ENCODE results near the gene LARGE2. TPM values are rescaled to one million over a fixed set of nuclear protein-coding genes. Genes with fewer than 3 reads are reported as not detected.
A peak's percentile ranks its signal among the peaks of the same experiment; 100 is the strongest.

LARGE2 gene
- total RNA-seq, 8 experiments from 2014 or later = 0.16 to 1.5 (median 0.46) TPM; not detected in 1

DNA sequence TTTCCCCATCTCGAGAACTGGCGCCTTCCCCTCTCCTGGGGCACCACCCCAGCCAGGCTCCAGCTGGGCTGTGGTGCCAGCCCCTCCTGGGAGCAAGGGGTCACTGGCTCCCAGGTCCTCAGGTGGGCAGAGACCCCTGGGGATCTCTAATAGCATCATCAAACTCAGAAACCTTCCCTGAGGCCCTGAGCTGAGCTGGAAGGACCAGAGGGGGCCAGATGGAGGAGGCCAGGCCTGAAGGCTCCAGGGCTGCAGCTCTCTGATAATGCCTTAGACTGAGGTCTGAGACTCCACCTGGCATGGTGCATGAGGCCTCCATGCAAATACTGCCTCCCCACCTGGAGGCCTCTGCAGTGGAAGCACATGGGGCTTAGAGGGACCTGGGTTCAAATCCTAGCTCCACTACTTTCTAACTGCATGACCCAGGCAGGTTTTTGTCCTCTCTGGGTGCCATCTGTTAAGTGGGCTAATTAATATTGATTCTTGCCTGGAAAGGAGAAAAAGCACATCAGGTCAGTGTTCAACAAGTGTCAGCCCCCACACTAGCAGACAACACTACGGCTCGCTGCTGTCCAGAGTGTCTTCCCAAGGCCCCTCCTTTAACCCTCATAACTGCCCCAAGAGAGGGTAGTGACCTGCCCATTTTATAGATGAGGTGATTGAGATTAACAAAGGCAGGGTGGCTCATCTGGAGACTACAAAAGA lies 35.5 kb upstream of the LARGE2 start:
- Histone ChIP-seq H3K27ac (no peak overlapping the region), H3K4me1 (replicated peaks in 1 of 2) (peaks cover 0 to 8% of the 10 kb centered on the region in 2 donors), H3K4me3 (peak overlapping the region; percentile 51 to 83 (median 62))
- 30 to 100% (median 86%) methylated on average over 1 to 4 of the region's 4 CpGs; no CpG with 5 or more reads in 4 of the 10 experiments for WGBS, 10 experiments
- in situ Hi-C loops (cut with MboI; ENCODE audit: low pct_unique_long_range_greater_than_20kb in 2 of 9, low sequenced_read_pairs in 9 of 9, unreplicated experiment in 9 of 9) = loop anchor here in 1 of 9 experiments (25.0 kb wide), 1 partner anchor 425 kb away; no protein-coding TSS in a partner anchor
- peak in 1 of 8 experiments; percentile 1 for ATAC-seq (replicated peaks in 6 of 8)

DNA sequence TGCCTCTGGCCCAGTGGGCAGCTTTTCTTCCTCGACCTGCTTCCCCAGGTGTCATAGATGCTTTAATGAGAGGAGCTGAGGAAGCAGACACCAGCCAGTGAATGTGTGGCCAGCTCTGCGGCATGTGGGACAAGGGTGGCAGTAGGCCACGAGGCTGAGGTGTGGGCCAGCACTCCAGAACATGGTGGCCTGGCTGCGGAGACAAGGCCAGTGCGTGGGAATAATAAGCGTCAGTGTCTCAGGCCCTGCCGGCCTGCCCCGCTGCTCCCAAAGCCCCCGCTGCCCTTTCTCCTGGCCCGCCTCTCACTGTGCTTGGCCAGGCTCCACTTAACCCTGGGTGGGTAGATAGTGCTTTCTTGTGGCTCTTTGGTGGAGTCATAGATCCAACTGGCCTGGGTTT lies 34.9 kb upstream of the LARGE2 start:
- ATAC-seq (replicated peaks in 6 of 8) = no peak
- 60 to 85% (median 80%) methylated on average over 1 to 5 of the region's 10 CpGs; no CpG with 5 or more reads in 4 of the 10 experiments for WGBS, 10 experiments

DNA sequence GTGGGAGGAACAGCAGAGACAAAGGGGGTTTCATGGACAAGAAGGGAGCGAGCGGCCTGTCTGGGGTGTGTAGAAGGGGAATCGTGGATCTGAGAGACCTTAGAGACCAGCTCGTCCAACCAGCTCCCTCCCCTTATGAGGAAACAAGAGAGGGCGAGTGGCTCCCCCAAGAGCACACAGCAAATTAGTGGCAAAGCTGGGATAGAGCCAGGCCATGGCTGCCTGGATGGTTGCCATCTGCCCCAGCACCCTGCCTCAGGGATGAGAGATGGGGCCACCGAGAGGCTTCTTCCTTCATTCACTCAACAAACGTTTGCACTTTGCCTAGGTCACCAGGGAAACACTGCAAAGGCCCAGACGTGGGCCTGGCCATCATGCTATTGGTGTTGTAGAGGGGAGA lies 32.9 kb upstream of the LARGE2 start:
- Histone ChIP-seq H3K4me3 (no peak overlapping the region), H3K27ac (no peak overlapping the region), H3K4me1 (replicated peaks in 1 of 2) (peaks cover 8 to 9% of the 10 kb centered on the region in 2 donors)
- in situ Hi-C loops (cut with MboI; ENCODE audit: low pct_unique_long_range_greater_than_20kb in 2 of 9, low sequenced_read_pairs in 9 of 9, unreplicated experiment in 9 of 9) = loop anchor here in 1 of 9 experiments (25.0 kb wide), 1 partner anchor 423 kb away; no protein-coding TSS in a partner anchor
- no peak for ATAC-seq (replicated peaks in 6 of 8)
- WGBS, 10 experiments = 28 to 93% (median 75%) methylated on average over 2 to 8 of the region's 8 CpGs; no CpG with 5 or more reads in 3 of the 10 experiments

More for the DNA sequence above, 34.9 kb upstream of the LARGE2 start:
- no peak overlapping the region for H3K27ac ChIP-seq
- peaks cover 0 to 8% of the 10 kb centered on the region in 2 donors for H3K4me1 ChIP-seq (replicated peaks in 1 of 2)
- in situ Hi-C loops (cut with MboI; ENCODE audit: low pct_unique_long_range_greater_than_20kb in 2 of 9, low sequenced_read_pairs in 9 of 9, unreplicated experiment in 9 of 9) = loop anchor here in 1 of 9 experiments (25.0 kb wide), 1 partner anchor 425 kb away; no protein-coding TSS in a partner anchor
- H3K4me3 ChIP-seq = no peak overlapping the region

DNA sequence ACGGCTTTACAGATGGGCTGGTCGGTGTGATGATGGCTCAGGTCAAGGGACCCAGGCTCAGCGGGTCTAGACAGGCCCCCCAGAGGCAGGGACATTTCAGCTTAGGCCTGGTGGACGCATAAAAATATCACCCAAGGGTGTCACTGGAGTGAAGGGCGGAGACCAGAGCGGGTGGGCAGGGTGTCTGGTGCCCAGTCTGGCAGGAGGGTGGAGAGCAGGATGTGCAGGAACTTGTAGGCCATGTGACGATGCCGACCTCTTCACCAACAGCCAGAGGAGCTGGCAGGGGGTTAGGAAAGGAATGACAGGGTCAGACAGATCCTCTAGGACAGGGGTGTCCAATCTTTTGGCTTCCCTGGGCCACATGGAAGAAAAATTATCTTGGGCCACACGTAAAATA lies 32.5 kb upstream of the LARGE2 start:
- in situ Hi-C loops (cut with MboI; ENCODE audit: low pct_unique_long_range_greater_than_20kb in 2 of 9, low sequenced_read_pairs in 9 of 9, unreplicated experiment in 9 of 9) = loop anchor here in 1 of 9 experiments (25.0 kb wide), 1 partner anchor 422 kb away; no protein-coding TSS in a partner anchor
- Histone ChIP-seq H3K4me1 (replicated peaks in 1 of 2) (peaks cover 8 to 9% of the 10 kb centered on the region in 2 donors), H3K27ac (no peak overlapping the region), H3K4me3 (no peak overlapping the region)
- ATAC-seq (replicated peaks in 6 of 8) = no peak
- 40 to 100% (median 80%) methylated on average over 1 to 7 of the region's 9 CpGs; no CpG with 5 or more reads in 2 of the 10 experiments for WGBS, 10 experiments

DNA sequence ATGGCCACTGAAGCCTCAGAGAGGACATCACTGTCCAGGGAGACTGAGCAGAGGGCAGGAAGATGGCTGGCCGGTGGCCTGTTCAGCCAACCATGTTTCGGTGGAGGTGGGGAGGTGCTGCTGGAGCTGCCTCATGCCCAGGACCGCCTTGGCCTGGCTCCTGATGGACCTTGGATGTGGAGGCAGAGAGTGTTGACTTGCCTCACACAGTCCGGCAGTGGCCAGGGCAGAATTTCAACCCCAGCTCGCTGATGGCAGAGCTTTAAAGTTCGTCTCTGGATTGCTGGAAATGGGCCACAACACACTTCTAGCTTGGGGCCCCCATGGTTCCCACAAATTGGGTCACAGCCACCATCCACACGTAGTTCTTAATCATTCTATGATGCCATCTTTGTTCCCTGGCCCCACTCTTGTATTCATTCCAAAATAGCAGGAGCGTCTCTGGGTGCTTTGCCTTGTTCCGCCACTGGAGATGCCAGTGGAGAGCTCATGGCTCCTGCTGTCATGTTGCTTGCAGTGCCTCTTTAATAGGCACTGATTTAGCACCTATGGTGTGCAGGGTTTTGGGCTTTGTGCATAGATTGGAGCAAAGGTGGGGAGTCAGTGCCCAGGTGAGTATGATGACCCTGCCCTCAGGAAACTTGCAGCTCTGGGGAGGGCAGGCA lies 31.4 kb upstream of the LARGE2 start:
- peaks cover 12 to 17% of the 10 kb centered on the region in 2 donors for H3K4me1 ChIP-seq (replicated peaks in 1 of 2)
- in situ Hi-C loops (cut with MboI; ENCODE audit: low pct_unique_long_range_greater_than_20kb in 2 of 9, low sequenced_read_pairs in 9 of 9, unreplicated experiment in 9 of 9) = loop anchor here in 1 of 9 experiments (25.0 kb wide), 1 partner anchor 421 kb away; no protein-coding TSS in a partner anchor
- WGBS, 10 experiments = 69 to 100% (median 83%) methylated on average over 1 to 4 of the region's 9 CpGs; no CpG with 5 or more reads in 5 of the 10 experiments
- ATAC-seq (replicated peaks in 6 of 8) = peak in 1 of 8 experiments; percentile 49
- H3K4me3 ChIP-seq = no peak overlapping the region
- no peak overlapping the region for H3K27ac ChIP-seq

DNA sequence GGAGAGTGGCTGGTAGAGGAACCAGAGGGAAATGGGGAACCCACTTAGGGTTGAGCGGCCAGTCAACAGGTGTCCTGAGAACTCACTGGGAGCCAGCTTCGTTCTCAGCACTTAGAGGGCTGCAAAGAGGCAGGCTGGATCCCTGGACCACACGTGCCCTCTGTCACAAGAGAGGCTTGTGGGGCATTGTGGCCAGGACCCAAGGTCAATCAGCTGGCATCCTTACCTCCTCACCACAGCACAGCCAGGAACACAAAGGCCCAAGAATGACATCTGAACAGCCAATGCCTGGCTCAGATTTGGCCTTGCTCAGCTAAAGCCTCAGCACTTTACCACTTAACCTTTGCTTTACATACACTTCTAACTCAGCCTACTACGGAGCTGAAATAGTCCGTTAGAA lies 29.6 kb upstream of the LARGE2 start:
- H3K4me3 ChIP-seq = no peak overlapping the region
- in situ Hi-C loops (cut with MboI; ENCODE audit: low pct_unique_long_range_greater_than_20kb in 2 of 9, low sequenced_read_pairs in 9 of 9, unreplicated experiment in 9 of 9) = loop anchor here in 1 of 9 experiments (25.0 kb wide), 1 partner anchor 419 kb away; no protein-coding TSS in a partner anchor
- no peak for ATAC-seq (replicated peaks in 6 of 8)
- H3K4me1 ChIP-seq (replicated peaks in 1 of 2) = peaks cover 17 to 21% of the 10 kb centered on the region in 2 donors
- H3K27ac ChIP-seq = no peak overlapping the region
- WGBS, 10 experiments = 0 to 80% (median 55%) methylated on average over 1 to 2 of the region's 5 CpGs; no CpG with 5 or more reads in 5 of the 10 experiments

DNA sequence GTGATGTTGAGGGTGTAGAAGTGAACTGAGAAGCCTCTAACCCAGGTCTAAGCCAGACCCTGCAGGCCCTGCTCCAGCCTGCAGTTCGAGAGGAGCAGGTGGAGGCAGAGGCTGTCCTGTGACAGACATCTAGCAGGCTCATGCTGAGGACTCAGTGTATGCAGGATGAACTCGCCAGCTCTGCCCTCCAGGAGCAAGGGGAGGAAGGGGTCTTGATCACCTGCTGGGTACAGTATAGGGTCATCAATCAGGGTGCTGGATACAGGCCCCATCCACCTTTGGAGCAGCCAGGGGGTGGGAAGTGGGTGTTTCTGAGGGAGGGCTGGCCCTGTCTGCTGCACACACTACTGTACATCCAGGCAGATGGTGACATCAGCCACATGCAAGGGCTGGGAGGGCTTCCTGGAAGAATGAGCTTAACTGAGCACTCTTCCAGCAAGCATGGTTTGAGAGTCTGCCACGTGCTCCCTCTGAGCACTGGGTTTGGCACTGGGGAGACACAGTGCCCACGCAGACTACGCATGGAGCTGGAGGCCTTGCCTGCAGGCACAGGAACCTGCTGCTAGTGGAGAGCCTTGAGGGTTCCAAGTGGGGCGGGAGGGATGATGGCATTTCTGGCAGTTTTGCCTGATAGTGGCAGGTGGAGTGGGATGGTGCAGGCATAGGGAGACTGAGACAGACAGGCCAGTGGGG lies 27.8 kb upstream of the LARGE2 start:
- Histone ChIP-seq H3K27ac (peak overlapping the region in 1 of 2 donors; percentile 2), H3K4me3 (no peak overlapping the region), H3K4me1 (replicated peaks in 1 of 2) (peaks cover 27 to 32% of the 10 kb centered on the region in 2 donors)
- WGBS, 10 experiments = 60 to 100% (median 100%) methylated on average over 1 to 2 of the region's 6 CpGs; no CpG with 5 or more reads in 7 of the 10 experiments
- in situ Hi-C loops (cut with MboI; ENCODE audit: low pct_unique_long_range_greater_than_20kb in 2 of 9, low sequenced_read_pairs in 9 of 9, unreplicated experiment in 9 of 9) = loop anchor here in 1 of 9 experiments (25.0 kb wide), 1 partner anchor 418 kb away; no protein-coding TSS in a partner anchor
- peak in 4 of 8 experiments; percentile 0 to 23 (median 9) for ATAC-seq (replicated peaks in 6 of 8)

DNA sequence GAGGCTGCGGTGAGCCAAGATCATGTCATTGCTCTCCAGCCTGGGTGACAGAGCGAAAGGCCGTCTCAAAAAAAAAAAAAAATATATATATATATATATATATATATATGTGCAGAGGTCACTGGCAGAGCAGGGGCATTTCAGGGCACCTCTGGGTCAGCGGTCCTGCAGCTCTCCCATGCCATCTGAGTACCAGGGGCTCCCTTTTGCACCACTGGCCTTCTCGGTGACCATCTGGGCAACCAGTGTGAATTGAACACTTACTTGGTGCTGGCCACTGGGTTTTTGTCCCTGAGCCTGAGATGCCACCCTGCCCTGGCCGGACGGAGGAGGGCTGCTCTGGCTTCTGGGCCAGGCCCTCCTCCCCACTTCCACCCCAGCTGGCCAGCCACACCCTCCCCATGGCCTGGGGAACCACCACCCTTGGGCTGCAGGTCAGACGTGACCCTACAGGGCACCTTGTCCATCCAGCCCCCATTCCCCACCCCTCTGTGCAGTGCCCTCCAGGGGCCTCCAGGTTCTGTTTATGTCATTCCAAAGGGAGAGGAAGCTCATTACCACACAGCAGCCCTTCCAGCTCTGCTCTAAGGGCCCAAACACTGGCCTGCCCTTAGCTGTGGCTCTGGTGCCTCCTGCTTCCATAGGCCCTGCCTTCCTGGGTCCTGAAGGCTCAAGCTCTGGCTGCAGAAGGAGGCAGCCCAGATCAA lies 26.8 kb upstream of the LARGE2 start:
- Histone ChIP-seq H3K4me1 (replicated peaks in 1 of 2) (peaks cover 27 to 32% of the 10 kb centered on the region in 2 donors), H3K4me3 (peak overlapping the region in 4 of 5 donors; percentile 29 to 41 (median 34)), H3K27ac (peak overlapping the region; percentile 72 to 81)
- in situ Hi-C loops (cut with MboI; ENCODE audit: low pct_unique_long_range_greater_than_20kb in 2 of 9, low sequenced_read_pairs in 9 of 9, unreplicated experiment in 9 of 9) = loop anchor here in 1 of 9 experiments (25.0 kb wide), 1 partner anchor 417 kb away; no protein-coding TSS in a partner anchor
- no peak for ATAC-seq (replicated peaks in 6 of 8)
- 83 to 100% (median 90%) methylated on average over 1 to 3 of the region's 8 CpGs; no CpG with 5 or more reads in 5 of the 10 experiments for WGBS, 10 experiments

DNA sequence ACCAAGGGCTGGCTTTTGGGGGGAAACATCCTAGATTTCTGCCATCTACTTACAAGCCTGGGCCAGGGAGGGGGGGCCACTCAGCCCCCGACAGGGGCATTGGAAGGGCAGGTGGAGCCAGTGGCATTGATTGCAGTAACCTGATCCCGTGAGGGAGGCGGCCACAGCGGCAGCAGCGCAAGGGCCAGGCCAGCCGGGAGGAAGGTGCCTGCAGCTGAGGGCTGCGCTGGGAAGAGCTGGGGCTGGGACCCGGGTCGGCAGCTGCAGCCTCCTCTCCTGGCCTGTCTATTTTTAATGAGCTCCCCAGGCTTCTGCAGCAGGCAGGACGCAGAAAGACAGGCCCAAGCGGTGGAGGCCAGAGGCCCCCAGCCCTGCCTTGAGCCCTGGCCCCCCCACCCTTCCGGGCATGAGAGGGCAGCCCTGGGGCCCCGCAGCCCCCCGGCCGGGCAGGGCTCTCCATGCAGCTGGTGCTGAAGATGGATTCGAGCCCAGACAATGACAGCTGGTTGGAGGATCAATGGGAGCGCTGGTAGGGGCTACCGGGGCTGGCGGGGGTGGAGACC lies 26.0 kb upstream of the LARGE2 start:
- in situ Hi-C loops (cut with MboI; ENCODE audit: low pct_unique_long_range_greater_than_20kb in 2 of 9, low sequenced_read_pairs in 9 of 9, unreplicated experiment in 9 of 9) = loop anchor here in 1 of 9 experiments (25.0 kb wide), 1 partner anchor 416 kb away; no protein-coding TSS in a partner anchor

DNA sequence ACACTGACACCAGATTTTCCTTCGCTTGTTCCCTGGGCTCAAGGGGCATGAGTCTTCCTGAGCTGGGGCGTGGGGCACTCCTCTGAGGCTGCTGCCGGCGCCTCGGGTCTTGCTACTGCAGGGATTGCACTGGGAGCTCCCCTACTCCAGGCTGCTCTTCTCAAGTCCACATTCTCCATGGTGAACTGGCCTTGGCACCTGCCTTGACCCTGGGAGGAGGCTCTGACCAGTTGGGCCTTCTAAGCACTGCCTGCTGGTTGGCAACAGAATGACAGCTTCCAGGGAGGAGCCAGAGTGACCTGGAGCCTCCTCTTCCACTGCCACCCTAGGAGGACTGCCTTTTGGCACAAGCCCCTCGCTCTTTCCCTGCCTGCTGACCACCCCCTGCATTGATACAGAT lies 24.9 kb upstream of the LARGE2 start:
- no peak for ATAC-seq (replicated peaks in 6 of 8)
- Histone ChIP-seq H3K27ac (no peak overlapping the region), H3K4me1 (replicated peaks in 1 of 2) (peaks cover 38 to 39% of the 10 kb centered on the region in 2 donors), H3K4me3 (no peak overlapping the region)
- in situ Hi-C loops (cut with MboI; ENCODE audit: low pct_unique_long_range_greater_than_20kb in 2 of 9, low sequenced_read_pairs in 9 of 9, unreplicated experiment in 9 of 9) = loop anchor here in 1 of 9 experiments (25.0 kb wide), 1 partner anchor 415 kb away; no protein-coding TSS in a partner anchor
- WGBS, 10 experiments = 81 to 100% (median 100%) methylated on average over 1 to 5 of the region's 6 CpGs; no CpG with 5 or more reads in 7 of the 10 experiments

More for the DNA sequence above, 26.0 kb upstream of the LARGE2 start:
- peak in 7 of 8 experiments; percentile 2 to 31 (median 17) for ATAC-seq (replicated peaks in 6 of 8)
- peak overlapping the region; percentile 29 to 41 (median 34) for H3K4me3 ChIP-seq
- no CpG with 5 or more reads among the region's 19 CpGs for WGBS, 10 experiments
- H3K27ac ChIP-seq = peak overlapping the region; percentile 72 to 81
- peaks cover 34 to 37% of the 10 kb centered on the region in 2 donors for H3K4me1 ChIP-seq (replicated peaks in 1 of 2)

DNA sequence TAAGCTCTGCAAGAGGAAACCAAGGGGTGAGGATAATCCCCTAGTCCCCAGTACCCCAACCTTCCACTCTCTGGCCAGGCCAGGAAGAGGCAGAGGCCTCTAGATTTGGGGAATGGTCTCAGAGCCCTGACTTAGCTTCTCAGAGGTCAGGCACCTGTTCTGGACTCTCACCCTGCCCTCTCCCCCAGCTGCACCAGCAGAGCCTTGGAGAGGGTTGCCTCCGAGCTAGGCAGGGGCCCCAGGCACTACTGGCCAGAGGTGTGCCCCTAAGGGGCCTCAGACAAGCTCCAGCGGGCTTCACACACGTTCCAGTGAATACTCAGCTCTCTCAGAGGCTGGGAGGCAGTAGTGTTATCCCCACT lies 23.4 kb upstream of the LARGE2 start:
- Histone ChIP-seq H3K4me3 (peak overlapping the region; percentile 34 to 72 (median 48)), H3K4me1 (replicated peaks in 1 of 2) (peaks cover 30 to 38% of the 10 kb centered on the region in 2 donors), H3K27ac (peak overlapping the region; percentile 80 to 81)
- ATAC-seq (replicated peaks in 6 of 8) = no peak
- in situ Hi-C loops (cut with MboI; ENCODE audit: low pct_unique_long_range_greater_than_20kb in 2 of 9, low sequenced_read_pairs in 9 of 9, unreplicated experiment in 9 of 9) = loop anchor here in 1 of 9 experiments (25.0 kb wide), 1 partner anchor 413 kb away; no protein-coding TSS in a partner anchor
- WGBS, 10 experiments = 0% methylated on average over 1 of the region's 3 CpGs; no CpG with 5 or more reads in 9 of the 10 experiments

All from motor neuron (in vitro differentiated cells).